Fibroblast of lung (primary cell): ENCODE data around the gene ZNF880.

Experiments used
- CTCF ChIP-seq, 2 donors: IDR thresholded peaks in 1 of 2; conservative IDR thresholded peaks in 1 of 2; 1 replicate in 1 of 2; 2 replicates in 1 of 2; pipeline ENCODE4 v1.5.1; 2011 to 2012; ENCODE audit warnings: low read length in 2 of 2, control low read depth in 1 of 2, inconsistent platforms in 1 of 2, low read depth in 1 of 2, mild to moderate bottlenecking in 1 of 2
- EZH2 ChIP-seq: IDR thresholded peaks from 2 replicates; pipeline ENCODE4 v1.5.1; 2012; ENCODE audit warnings: low read length, control low read depth, mild to moderate bottlenecking; ENCODE audit errors: missing control alignments

DNA sequence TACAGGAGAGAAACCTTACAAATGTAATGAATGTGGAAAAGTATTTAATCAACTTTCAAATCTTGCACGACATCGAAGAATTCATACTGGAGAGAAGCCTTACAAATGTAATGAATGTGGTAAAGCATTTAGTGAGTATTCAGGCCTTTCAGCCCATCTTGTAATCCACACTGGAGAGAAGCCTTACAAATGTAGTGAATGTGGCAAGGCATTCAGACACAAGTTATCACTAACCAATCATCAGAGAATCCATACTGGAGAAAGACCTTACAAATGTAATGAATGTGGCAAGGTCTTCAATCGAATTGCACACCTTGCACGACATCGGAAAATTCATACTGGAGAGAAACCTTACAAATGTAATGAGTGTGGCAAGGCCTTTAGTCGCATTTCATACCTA, 47.3 kb upstream of the ZNF880 start:
- TF ChIP-seq CTCF (conservative IDR thresholded peaks at IDR 0.05 in 1 of 2, IDR thresholded peaks at IDR 0.05 in 1 of 2; ENCODE audit: low read depth in 1 of 2, low read length in 2 of 2), result no peak
- TF ChIP-seq EZH2, result no peak
